Breast epithelium (tissue), 4 donors: ENCODE data around the gene LDLRAD1. TPM values are rescaled to one million over a fixed set of nuclear protein-coding genes. Genes with fewer than 3 reads are reported as not detected.

ENCODE experiments used
- DNase-seq, 2 donors: peaks; one replicate each; pipeline ENCODE4 v3.0.0-alpha.2; 2019; ENCODE audit warnings: low spot score in 2 of 2
- H3K27ac ChIP-seq, 2 donors: fragments of 200-600 bp; sonication (generic) in 1 of 2; one replicate each; pipeline ENCODE4 v1.5.1; 2016 to 2019; ENCODE audit warnings: mild to moderate bottlenecking in 1 of 2
- H3K27me3 ChIP-seq, 2 donors: fragments of 200-600 bp; sonication (generic) in 1 of 2; one replicate each; pipeline versions ENCODE4 v1.5.1 to v1.6.0; 2017 to 2019; ENCODE audit warnings: control low read depth in 1 of 2, mild to moderate bottlenecking in 1 of 2
- H3K36me3 ChIP-seq: fragments of 200-600 bp; one replicate; pipeline ENCODE4 v1.5.1; 2019
- H3K4me1 ChIP-seq, 2 donors: fragments of 200-600 bp; sonication (generic); one replicate each; pipeline ENCODE4 v1.5.1; 2016 to 2019; ENCODE audit warnings: control low read depth in 1 of 2
- H3K4me3 ChIP-seq, 3 donors: fragments of 200-600 bp; sonication (generic); 1 replicate in 2 of 3; 2 replicates in 1 of 3; pipeline ENCODE4 v1.5.1; 2016 to 2019; ENCODE audit warnings: mild to moderate bottlenecking in 3 of 3, moderate library complexity in 2 of 3
- H3K9me3 ChIP-seq, 2 donors: fragments of 200-600 bp; sonication (generic) in 1 of 2; one replicate each; pipeline ENCODE4 v1.5.1; 2016 to 2019; ENCODE audit warnings: control low read depth in 1 of 2
- POLR2A ChIP-seq: fragments of 450-650 bp; IDR thresholded peaks from one replicate; pipeline ENCODE4 v1.6.1; 2016; ENCODE audit warnings: antibody characterized with exemption, mild to moderate bottlenecking, moderate library complexity
- POLR2AphosphoS5 ChIP-seq, 3 donors: sonication (generic); formaldehyde crosslinking; IDR thresholded peaks; one replicate each; pipeline ENCODE4 v1.6.1; 2017; ENCODE audit warnings: antibody characterized with exemption in 3 of 3
- intact Hi-C: fragments of 100-400 bp; cut with DNase I; formaldehyde crosslinking; loops from one replicate; pipeline ENCODE4 v1.15.1; 2023; ENCODE audit warnings: low total_unique reads
- total RNA-seq, 3 donors: library from RNA; depleted of rRNA; stranded (reverse); fragments of >200 nt; gene quantifications; one replicate each; pipeline ENCODE4 v1.1.0, GENCODE V29; 2016
- TF ChIP-seq, protein P1 (sequence below), 3 donors: fragments of 450-650 bp; IDR thresholded peaks; one replicate each; pipeline ENCODE4 v1.5.1; 2016 to 2017; ENCODE audit warnings: antibody characterized with exemption in 3 of 3, mild to moderate bottlenecking in 3 of 3, moderate library complexity in 3 of 3

Gene LDLRAD1
- total RNA-seq, 3 donors from 2014 or later: not detected

GRCh38 chr1:54013393-54014008, 4.5 kb downstream of the LDLRAD1 start:
- no peaks in the 10 kb centered on the region for H3K9me3 ChIP-seq
- no peak for TF ChIP-seq POLR2AphosphoS5 (IDR thresholded peaks at IDR 0.05)
- TF ChIP-seq POLR2A: no peak
- TF ChIP-seq, protein P1, sequence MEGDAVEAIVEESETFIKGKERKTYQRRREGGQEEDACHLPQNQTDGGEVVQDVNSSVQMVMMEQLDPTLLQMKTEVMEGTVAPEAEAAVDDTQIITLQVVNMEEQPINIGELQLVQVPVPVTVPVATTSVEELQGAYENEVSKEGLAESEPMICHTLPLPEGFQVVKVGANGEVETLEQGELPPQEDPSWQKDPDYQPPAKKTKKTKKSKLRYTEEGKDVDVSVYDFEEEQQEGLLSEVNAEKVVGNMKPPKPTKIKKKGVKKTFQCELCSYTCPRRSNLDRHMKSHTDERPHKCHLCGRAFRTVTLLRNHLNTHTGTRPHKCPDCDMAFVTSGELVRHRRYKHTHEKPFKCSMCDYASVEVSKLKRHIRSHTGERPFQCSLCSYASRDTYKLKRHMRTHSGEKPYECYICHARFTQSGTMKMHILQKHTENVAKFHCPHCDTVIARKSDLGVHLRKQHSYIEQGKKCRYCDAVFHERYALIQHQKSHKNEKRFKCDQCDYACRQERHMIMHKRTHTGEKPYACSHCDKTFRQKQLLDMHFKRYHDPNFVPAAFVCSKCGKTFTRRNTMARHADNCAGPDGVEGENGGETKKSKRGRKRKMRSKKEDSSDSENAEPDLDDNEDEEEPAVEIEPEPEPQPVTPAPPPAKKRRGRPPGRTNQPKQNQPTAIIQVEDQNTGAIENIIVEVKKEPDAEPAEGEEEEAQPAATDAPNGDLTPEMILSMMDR (IDR thresholded peaks at IDR 0.05): no peak
- no peaks in the 10 kb centered on the region for H3K27me3 ChIP-seq
- no peak overlapping the region for H3K4me3 ChIP-seq
- no peak overlapping the region for H3K27ac ChIP-seq
- H3K4me1 ChIP-seq: no peaks in the 10 kb centered on the region
- no peak for DNase-seq
- H3K36me3 ChIP-seq: no peaks in the 10 kb centered on the region
- intact Hi-C loops: no loop called here

GRCh38 chr1:54012863-54013262, 5.1 kb downstream of the LDLRAD1 start:
- Histone ChIP-seq H3K4me3 (no peak overlapping the region), H3K27me3 (no peaks in the 10 kb centered on the region), H3K9me3 (no peaks in the 10 kb centered on the region), H3K27ac (no peak overlapping the region), H3K4me1 (no peaks in the 10 kb centered on the region), H3K36me3 (no peaks in the 10 kb centered on the region)
- no peak for DNase-seq
- intact Hi-C loops: no loop called here
- TF ChIP-seq, protein P1 (IDR thresholded peaks at IDR 0.05): no peak
- no peak for TF ChIP-seq POLR2A
- TF ChIP-seq POLR2AphosphoS5 (IDR thresholded peaks at IDR 0.05): no peak

DNA sequence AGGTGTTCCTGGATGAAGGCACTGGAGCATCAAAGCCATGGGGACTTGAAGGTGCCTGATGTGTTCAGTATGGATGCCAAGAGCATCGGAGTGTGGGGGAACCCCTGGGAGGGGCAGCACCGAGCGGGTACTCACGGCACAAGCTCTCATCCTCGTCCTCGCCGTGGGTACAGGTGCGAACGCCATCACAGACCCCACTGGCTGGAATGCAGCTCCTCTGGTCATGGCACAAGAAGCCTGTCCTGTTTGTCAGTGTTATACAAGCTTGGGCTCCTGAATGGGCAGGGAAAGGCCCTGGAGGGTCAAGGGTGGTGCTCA, 6.0 kb downstream of the LDLRAD1 start:
- Histone ChIP-seq H3K36me3 (no peaks in the 10 kb centered on the region), H3K27ac (no peak overlapping the region), H3K27me3 (no peaks in the 10 kb centered on the region), H3K9me3 (no peaks in the 10 kb centered on the region), H3K4me3 (no peak overlapping the region), H3K4me1 (no peaks in the 10 kb centered on the region)
- TF ChIP-seq, protein P1 (IDR thresholded peaks at IDR 0.05): no peak
- intact Hi-C loops: no loop called here
- no peak for DNase-seq

DNA sequence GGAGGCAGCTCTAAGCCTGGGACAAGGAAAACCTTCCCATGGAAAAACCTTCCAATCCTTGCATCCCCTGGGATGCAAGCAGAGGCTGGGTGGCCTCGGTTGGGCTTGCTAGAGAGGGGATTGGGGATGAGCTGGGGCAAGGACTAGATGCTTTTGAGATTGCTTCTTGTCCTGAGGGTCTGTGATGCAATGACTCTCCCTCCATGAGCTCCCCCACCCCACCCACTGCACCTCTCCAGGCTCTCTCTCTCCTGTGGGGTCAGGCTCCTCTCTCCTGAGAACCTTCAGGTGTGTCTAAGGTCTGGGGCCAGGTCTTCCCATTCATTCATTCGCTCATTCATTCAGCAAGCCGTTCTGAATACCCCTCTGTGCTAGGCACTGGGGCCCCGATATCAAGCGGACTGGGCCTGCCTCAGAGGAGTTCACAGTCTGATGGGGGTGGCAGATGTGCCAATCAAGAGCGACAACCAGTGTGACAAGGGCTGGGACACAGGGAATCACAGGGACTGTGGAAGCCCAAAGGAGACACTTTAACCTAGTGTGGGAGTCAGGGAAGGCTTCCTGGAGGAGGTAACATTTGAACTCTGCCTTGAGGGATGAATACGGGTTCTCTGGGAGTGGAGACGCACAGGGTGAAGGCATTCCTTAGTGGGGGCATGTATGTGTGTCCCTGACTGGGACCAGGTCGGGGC, 6.5 kb downstream of the LDLRAD1 start:
- Histone ChIP-seq H3K4me3 (no peak overlapping the region), H3K36me3 (no peaks in the 10 kb centered on the region), H3K27ac (no peak overlapping the region), H3K27me3 (no peaks in the 10 kb centered on the region), H3K4me1 (no peaks in the 10 kb centered on the region), H3K9me3 (no peaks in the 10 kb centered on the region)
- intact Hi-C loops: no loop called here
- no peak for DNase-seq
- no peak for TF ChIP-seq POLR2A
- TF ChIP-seq, protein P1 (IDR thresholded peaks at IDR 0.05): no peak
- no peak for TF ChIP-seq POLR2AphosphoS5 (IDR thresholded peaks at IDR 0.05)

DNA sequence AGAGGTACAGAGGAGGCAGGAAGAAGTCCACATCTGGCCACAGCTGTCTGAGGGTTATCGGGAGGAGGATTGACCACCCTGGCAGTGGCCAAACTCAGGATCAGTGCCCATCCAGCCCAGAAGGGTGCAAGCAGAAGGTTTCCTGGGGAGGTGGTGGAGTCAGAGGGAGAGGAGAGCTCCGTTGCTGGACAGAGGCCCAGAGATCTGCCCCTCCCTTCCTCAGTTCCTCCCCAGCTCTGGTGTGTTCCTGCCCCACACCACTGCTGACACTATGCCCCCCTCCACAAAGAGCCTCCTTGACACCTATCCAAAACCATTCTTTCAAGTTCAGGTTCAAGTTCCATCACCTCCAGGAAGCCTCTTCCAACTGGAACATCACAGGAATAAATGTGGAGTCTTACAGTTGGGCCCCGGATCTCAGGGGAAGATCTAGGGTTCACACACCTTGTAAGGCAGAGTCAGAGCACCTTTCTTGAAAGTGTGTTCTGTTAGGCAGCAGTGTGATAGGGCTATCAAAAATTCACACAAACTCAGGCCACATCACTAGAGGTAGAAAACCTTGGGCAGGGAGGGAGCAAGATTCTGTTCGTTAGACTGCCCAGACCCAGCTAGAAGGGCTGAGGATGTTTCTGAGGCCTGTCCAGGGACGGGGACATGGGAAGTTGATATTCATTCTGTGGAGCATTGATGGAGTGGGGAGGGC, 7.4 kb downstream of the LDLRAD1 start:
- Histone ChIP-seq H3K27ac (no peak overlapping the region), H3K27me3 (no peaks in the 10 kb centered on the region), H3K4me3 (no peak overlapping the region), H3K36me3 (no peaks in the 10 kb centered on the region), H3K9me3 (no peaks in the 10 kb centered on the region), H3K4me1 (no peaks in the 10 kb centered on the region)
- TF ChIP-seq, protein P1 (IDR thresholded peaks at IDR 0.05): no peak
- no peak for TF ChIP-seq POLR2A
- no peak for TF ChIP-seq POLR2AphosphoS5 (IDR thresholded peaks at IDR 0.05)
- intact Hi-C loops: no loop called here
- DNase-seq: no peak
